Loucy (cell line): ENCODE results near the gene ANO5.

Experiments used
- CTCF ChIP-seq: fragments of 200-600 bp; sonication (generic); conservative IDR thresholded peaks from 2 replicates; pipeline ENCODE4 v1.5.1; 2014; ENCODE audit warnings: mild to moderate bottlenecking, antibody characterized with exemption, low read length
- EZH2phosphoT487 ChIP-seq: fragments of 200-600 bp; IDR thresholded peaks from 2 replicates; pipeline ENCODE4 v1.6.1; 2018; ENCODE audit warnings: antibody characterized with exemption, mild to moderate bottlenecking, moderate library complexity, borderline replicate concordance

GRCh38 chr11:22165759-22166513 lies 26.9 kb upstream of the ANO5 start:
- TF ChIP-seq CTCF (no peak), EZH2phosphoT487 (no peak)
